GM18507 (cell line): ENCODE results near the gene CWC27.

Experiments used
- DNase-seq: peaks from one replicate; pipeline ENCODE4 v3.0.0; 2011; ENCODE audit warnings: low read depth; ENCODE audit not compliant: insufficient read length; ENCODE audit errors: extremely low spot score
- FAIRE-seq: peaks from 2 replicates; lab custom pipeline; 2011; peaks lifted over from hg19 to GRCh38; lab: Jason Lieb, UNC

The CWC27 gene

DNA sequence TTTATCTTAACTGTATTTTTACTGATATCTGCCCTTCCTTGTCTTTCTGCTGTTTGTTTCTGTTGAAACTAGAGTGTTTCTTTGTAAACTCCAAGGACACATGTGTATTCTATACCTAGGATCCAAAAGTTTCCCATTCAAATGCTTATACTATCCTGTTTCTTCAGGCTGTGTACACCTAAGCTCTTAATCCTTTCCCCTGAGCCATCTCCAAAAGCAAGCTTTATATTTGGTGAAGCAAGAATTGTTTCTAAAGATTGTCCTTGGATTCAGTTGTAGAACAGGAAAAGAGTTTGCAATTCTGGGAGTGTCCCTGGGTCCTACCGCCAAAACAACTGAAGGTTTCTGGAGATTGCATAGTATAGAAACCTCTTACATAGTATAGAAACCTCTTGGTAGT is 65.9 kb downstream of the CWC27 start:
- FAIRE-seq (no peak), DNase-seq (no peak)

DNA sequence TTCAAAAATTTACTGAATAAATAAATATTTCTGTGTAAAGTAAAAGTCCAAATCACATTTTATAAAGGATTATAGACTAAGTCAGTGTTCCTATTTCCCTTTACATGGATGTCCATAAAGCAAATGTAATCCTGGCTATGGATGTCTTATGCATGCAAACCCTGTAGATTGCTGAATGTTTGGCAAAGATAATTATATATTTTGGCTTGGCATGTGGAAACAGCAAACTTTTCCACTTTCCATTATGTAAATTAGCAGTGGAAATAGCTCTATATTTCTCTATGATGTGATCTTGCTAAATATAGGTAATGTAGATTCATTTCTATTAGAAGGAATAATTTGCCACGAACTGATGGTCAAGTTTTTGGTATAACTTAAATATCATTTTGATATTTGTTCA is 66.5 kb downstream of the CWC27 start:
- DNase-seq (no peak), FAIRE-seq (no peak)

DNA sequence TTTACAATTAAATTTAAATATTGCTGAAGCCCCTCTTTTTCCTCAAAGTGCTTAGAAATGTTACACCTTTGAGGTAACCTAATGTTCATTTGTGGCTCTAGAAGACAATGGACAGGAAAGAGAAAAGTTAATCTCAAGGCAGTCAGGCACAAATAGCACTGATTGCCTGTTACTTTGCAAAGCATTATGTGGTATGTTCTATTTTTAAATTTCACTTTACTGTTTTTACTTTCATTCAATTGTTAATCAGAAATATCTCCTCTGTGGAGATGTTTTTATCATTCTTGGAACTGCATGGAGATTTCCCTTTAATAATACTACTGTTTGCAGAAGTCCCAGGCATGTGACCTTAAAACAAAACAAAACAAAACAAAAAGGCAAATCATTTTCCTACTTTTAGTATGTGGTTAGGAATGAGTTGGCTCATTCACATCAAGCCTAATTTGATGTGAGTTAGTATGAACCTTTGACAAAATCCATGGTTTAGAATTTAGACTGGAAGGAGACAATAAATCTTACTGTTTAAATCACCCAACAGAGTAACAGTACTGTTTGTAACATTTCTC is 67.5 kb downstream of the CWC27 start:
- FAIRE-seq (no peak), DNase-seq (no peak)

DNA sequence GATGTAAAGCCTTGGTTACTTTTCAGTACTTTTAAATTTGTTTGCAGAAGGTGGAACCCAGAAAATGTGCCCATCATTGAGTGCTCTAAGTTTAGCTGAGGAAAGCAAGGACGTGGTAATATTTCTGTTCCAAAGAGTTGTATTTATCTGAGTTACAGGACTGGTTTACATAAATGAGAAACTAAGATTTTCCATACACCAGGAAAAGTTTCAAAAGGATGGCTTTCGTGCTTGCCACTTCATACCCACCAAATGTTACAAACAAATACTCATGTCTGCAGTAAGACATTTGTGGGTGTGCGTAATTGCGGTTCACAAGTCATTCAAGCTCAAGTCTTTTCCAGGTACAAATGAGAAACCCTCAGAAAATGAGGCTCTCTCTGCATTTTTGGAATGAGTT is 68.1 kb downstream of the CWC27 start:
- no peak for FAIRE-seq
- DNase-seq, result no peak

DNA sequence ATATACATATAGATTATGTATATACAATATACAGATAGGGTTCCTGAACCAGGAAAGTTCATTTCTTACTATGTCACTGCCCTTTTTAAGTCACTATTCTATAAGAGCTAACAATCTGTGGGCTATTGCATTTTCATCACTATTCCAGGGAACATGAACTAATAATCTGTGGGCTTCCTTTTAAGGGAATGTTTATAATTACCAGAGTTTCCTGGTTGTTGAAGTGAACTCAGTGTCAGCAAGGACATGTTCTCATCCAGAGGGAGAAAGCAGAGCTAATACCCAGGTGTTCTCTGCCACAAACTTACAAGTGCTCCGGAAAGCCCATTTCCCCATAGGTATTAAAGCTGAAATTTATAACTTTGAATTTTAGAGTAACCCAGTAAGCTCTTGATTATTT is 69.6 kb downstream of the CWC27 start:
- no peak for FAIRE-seq
- no peak for DNase-seq

DNA sequence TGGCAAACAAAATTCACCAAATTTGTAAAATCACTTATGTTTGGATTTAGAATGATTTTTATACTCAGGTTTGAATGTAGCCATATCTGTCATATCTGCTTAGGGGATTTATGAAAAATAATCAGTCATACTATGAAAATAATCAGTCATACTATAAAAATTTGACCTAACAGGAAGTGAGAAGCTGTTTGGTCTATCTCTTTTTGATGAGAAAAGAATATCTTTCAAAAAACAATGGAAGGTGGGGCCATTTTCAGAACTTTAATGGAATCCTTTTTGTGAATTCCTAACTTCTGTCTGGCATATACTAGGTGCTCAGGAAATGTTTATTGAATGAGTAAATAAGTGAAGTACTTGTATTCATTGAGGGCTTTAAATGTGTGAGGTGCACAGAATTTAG is 70.1 kb downstream of the CWC27 start:
- FAIRE-seq (no peak), DNase-seq (no peak)

DNA sequence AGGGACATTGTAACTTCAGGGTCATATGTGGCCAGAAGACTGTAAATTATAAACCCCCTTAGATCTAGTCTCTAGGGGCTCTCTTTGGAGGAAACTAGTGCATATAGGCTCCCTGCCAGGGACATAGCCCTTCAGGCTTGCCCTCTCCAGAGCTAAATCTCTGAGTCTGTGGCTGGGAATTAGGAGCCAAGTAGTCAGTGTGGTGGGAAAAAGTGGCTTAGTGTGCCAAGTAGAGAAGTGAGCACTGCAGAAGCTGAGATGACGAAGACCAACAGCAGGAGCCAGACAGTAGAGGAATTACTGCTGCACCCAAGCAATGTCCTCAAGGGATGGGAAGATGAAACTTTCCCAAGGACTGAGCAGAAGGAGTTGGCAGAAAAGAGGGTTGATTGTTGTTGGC is 71.2 kb downstream of the CWC27 start:
- DNase-seq (no peak), FAIRE-seq (no peak)

DNA sequence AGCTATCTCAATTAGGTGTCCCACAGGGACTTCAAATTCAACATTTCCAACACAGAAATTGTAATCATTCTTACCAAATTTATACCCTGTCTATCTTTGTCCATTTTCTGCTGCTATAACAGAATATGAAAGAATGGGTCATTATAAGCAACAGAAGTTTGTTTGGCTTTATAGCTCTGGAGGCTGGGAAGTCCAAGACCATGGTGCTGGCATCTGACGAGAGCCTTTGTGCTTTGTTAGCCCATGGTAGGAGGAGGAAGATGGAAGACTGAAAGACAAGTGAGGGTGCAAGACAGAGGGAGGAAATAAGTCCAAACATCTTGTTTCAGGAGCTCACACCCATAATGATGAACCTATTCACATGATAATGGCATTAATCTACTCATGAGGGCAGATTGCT is 72.2 kb downstream of the CWC27 start:
- DNase-seq (no peak), FAIRE-seq (no peak)

DNA sequence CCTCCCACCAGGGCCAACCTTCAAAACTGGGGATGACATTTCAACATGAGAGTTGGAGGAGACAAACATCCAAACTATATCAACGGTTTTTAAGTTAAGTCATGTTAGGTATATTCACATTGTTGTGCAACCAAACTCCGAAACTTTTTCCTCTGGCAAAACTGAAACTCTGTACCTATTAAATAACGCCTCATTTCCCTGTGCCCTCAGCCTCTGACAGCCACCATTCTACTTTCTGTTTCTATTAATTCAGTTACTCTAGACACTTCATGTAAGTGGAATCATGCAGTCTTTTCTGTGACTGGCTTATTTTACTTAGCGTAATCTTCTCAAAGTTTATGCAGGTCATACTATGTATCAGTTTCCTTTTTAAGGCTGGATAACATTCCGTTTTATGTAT is 85.0 kb downstream of the CWC27 start:
- FAIRE-seq, result peak; percentile 33
- DNase-seq, result no peak

DNA sequence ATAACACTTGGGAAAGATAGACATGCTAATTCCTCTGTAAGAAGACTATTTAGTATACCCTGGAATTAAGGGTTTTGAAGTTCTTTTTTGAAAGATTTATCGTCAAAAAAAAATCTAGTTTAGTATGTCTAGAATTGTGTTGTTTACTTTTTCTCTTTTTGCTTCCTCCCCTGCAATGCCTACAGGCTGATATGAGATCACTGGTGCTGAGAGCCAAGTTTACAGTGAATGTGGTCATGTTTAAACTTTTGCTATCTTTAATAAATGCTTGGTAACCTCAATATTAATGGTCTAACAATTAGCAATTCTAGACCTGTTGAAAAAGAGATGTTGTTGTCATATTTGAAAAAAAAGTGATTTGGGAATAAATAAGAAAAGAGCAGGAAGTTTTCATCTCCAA is 86.1 kb downstream of the CWC27 start:
- no peak for DNase-seq
- no peak for FAIRE-seq

DNA sequence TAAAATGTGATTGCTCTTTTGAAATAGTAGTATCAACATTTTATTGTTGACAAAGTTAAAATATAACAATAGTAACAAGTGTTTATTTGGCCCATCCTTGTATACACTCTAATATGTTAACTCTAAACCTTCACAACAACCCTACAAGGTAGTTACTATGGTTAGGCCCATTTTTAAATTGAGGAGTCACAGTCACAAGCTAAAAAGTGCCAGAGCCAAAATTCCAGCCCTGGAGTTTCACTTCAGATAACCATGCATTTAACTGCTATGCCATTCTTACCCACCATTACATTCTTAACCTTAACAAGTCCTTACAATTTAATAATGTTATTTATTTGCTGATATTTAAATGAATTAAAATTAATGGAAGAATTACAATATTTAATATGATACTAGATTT is 91.2 kb downstream of the CWC27 start:
- no peak for FAIRE-seq

DNA sequence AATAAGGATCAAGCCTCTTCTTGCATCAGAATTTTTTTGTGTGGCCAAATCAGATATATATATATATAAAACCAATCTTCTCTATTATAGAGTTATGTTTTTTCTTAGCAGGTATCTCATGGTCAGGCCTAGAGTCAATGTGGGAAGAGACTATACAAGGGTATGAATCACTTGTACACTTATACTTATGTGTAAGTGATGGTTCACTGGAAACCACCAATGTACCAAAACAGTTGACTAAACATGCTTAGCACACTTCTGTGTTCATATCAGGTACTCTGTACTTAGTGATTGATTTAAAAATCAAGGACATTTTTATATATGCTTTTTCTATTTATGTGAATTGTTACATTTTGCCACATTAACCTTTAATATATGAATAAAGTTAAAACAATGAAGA is 92.6 kb downstream of the CWC27 start:
- FAIRE-seq, result no peak
- no peak for DNase-seq

More for the DNA sequence above, 91.2 kb downstream of the CWC27 start:
- no peak for DNase-seq

DNA sequence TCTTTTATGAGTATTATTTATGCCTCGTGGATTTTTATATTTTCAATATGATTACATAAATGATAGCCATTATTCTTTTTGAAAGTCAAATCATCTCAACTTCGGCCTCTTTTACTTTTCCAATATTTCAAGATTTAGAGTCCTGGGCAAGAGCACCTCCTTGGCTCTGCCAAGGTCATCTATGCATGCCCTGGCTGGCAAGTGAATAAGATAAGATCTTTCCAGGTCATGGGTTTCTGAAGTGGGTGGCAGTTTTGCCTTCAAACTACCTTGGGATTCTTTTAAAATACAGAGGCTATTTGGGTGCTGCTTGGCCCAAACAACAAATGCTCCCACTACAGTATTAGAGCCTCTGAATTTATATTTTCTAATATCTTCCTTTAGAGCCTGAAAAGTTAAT is 95.4 kb downstream of the CWC27 start:
- FAIRE-seq (no peak), DNase-seq (no peak)

DNA sequence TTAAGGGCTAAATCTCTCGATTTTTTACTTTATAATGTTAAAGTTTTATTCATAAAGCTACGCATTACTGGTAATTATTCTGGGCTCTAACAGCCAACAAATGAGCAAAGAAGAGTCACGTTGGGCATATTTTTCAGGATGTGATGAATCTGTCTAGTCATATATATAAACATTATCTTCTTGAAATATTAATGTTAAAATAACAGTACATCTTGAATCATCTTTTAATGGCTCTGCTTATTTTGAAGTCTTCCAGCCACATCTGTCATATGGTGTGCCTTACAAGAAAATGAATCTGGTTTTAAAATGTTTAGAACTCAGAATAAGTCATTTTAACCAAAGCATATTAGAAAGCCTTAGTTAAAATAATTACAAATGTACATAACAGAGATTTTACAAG is 96.9 kb downstream of the CWC27 start:
- no peak for DNase-seq

DNA sequence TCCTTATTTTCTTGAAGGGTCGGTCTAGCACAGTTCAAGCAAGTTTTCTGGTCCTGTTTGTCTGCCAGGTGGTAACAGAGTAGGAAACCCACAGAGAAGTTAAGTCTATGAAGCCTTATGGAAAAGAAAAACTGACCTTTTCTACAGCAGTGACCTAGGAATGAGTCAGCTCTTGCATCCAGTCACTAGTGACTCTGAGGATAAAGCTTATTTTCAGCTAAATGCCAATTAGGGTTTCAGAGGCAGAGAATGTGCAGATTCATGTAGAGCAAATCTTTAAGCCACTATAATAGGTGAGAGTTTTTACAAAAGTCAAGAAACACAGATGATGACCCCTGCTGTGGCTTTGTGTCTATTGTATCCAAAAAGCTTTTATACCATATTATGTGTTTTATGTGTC is 100.7 kb downstream of the CWC27 start:
- FAIRE-seq (no peak), DNase-seq (no peak)

More for the DNA sequence above, 96.9 kb downstream of the CWC27 start:
- FAIRE-seq, result no peak

DNA sequence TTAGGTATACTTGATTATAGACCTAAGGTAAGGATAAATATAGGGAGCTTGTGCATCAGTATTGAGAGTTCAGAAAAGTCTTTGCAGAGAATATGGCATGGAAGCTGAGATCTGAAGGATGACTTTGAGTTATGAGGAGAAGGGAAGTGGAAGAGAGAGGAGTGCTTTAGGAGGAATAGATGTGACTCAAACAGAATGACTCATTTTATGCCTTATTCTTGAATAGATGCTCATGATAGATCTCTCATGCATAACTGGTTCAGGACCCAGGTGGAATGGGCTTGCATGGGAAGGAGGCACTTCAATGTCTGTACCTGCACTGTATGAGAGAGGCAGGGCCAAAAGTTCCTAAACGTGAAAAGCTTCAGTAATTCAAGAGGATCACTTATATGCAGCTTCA is 103.3 kb downstream of the CWC27 start:
- FAIRE-seq, result no peak
- no peak for DNase-seq

DNA sequence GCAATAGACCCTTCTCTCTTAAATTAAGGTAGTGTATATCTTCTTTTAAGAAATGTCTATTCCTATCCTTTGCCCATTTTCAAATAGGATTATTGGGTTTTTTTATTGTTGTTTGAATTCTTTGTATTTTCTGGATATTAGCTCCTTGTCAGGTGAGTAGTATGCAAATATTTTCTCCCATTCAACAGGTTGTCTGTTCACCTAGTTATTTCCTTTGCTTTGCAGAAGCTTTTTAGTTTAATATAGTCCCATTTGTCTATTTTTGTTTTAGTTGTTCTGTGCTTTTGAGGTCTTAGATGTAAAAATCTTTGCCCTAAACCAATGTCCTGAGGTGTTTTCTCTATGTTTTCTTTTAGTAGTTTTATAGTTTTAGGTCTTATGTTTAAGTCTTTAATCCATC is 104.7 kb downstream of the CWC27 start:
- FAIRE-seq, result no peak

DNA sequence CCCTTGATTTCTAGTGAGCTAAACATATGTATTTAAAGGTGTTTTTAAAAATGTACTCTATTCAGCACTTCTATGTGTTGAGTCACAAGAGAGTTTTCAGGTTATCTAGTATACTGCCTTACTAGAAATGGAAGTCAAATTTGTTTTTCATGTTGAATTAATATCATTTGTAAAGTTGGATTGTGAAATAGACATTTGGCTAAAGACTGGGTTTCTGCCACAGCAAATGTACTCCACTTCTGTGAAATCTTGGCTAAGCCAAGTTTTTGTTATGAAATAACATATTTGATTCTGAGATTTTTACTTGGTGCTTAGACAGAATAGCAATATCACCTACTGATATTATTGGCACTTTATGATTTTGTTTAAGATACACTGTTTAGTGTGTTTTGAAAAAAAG is 106.0 kb downstream of the CWC27 start:
- DNase-seq (no peak), FAIRE-seq (no peak)

More for the DNA sequence above, 104.7 kb downstream of the CWC27 start:
- DNase-seq, result no peak

DNA sequence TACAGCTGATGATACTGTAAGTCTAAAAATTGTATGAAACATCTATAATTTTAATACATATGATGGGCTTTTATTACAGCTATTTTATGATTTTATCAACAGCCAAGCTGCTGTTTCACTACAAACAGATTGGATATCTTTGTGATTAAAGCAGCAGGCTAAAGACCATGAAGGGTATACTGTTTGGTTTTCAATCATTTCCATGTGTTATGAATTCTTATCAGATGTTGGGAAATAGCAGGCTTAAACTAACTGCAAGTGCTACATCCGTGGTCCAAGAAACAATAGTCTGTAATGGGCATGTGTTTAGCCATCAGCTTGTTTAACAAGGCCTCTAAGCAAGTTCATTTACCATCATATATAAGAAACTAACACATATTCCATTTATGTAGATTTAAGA is 107.5 kb downstream of the CWC27 start:
- DNase-seq (no peak), FAIRE-seq (no peak)

DNA sequence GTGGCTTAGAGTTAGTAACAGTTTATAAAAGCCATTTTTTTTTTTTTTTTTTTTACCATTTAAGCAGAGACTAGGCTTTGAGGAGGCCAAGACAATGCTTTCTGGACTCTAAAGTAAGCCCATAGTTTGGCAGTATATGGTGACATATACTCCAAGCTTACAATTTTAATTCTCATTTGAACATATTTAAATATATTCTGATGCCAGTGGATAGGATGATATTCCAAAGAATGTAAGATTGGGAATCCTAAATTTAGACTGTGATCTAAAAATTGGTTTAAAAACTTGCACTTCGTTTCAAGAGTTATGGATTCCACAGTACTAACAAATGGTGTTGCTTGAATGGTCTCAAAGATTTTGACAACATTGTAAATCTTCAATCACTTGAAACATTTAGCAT is 112.1 kb downstream of the CWC27 start:
- DNase-seq (no peak), FAIRE-seq (no peak)

DNA sequence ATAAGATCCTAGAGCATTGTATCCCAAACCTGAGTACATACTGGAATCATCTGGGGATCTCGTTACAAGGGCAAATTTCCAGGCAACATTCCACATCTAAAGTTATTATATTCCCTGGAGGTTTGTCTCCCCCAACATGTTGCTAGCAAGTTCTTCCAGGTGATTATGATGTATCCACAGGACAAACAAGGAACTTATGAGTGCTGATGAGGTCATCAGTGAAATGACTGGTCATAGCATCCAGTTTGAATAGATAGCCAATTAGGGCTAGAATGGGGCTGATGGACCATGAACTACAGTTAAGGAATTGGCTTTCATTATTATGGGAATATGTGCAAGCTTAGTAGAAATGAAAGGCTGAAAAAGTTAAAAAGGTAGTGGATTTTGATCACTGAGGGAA is 115.2 kb downstream of the CWC27 start:
- no peak for FAIRE-seq

DNA sequence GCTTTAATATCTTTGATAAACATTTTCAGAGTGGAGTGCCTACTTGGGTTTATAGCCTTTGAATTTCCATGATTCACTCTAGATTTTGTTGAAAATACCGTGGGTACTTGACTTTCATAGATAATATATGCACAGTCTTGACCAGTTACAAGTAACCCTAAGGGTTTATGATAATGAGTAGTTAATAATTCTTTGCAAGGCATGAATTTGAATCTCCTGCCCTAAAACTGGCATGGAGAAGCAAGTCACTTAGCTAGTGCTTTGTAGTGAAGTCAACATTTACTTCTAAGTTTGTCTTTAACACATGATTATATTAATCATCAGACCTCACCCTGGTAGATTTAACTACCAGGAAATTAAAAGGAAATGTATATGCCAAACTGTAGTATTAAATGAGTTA is 115.8 kb downstream of the CWC27 start:
- no peak for FAIRE-seq
- no peak for DNase-seq

More for the DNA sequence above, 115.2 kb downstream of the CWC27 start:
- no peak for DNase-seq
